HG03025 (cell line): ENCODE results near the gene TLE4.

Experiments
- ATAC-seq: cut with Tn5 transposase; IDR thresholded peaks from one replicate; pipeline ENCODE4 v1.9.1; 2021; ENCODE audit warnings: mild to moderate bottlenecking, moderate library complexity; ENCODE audit not compliant: unreplicated experiment, low FRiP score

Gene TLE4

GRCh38 chr9:79684711-79685575, 113.2 kb downstream of the TLE4 start:
- no peak for ATAC-seq

DNA sequence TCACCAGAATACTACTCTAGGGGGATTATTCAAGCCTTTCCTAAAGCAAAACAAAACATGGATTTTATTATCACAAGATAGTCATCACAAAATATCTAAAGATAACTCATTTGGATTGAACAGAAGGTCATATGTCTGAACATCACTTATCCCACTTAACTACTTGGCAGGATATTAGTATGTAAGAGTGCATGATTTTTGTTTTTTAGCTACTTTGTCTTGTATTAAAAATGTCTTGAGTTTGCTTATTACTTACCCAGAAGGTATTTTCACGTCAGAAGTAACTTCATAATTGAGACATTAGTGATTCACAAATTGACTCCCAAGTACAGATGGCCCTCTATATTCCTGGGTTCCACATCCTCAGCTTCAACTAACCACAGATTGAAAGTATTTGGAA, 113.8 kb downstream of the TLE4 start:
- ATAC-seq = no peak

- no peak for ATAC-seq
Measured at GRCh38 chr9:79686381-79687130, 114.8 kb downstream of the TLE4 start.

GRCh38 chr9:79687131-79687447, 115.3 kb downstream of the TLE4 start:
- no peak for ATAC-seq

- no peak for ATAC-seq
Measured at GRCh38 chr9:79688363-79688762, 116.6 kb downstream of the TLE4 start.

DNA sequence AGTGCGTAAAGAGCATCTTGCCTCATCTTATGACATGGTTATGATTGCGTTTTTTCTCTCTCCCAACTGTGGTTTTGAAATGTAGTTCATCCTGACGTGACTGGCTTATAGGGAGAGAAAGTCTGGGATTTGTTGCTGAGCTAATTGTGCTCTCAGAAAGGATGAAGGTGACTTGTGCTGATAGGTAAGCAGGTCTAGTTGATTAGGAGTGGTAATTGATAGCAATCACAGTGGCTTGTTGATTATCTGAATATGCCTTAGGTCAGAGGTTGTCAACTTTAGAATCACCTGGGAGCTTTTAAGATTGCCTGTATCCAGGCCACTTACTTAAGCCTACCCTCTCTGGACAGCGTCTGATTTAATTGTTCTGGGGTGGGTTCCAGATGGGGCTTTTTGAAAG, 117.8 kb downstream of the TLE4 start:
- ATAC-seq = no peak

DNA sequence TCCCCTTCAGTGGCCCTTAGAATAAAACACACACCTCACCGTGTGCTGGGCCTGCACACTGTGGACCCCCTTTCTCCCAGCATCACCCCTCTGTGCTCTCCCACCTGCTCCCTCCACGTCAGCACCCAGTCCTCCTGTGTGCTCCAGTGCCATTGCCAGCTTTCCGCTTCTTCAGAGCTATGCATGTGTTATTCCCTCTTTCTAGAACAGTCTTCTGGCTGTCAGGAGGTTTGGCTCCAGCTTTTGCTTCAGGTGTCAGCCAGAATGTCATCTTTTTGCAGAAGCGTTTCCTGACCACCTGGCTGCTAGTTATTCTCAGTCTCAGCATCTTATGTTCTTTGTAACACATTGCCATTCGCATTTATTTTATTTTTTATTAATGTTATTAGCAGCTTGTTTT, 119.7 kb downstream of the TLE4 start:
- ATAC-seq = no peak

DNA sequence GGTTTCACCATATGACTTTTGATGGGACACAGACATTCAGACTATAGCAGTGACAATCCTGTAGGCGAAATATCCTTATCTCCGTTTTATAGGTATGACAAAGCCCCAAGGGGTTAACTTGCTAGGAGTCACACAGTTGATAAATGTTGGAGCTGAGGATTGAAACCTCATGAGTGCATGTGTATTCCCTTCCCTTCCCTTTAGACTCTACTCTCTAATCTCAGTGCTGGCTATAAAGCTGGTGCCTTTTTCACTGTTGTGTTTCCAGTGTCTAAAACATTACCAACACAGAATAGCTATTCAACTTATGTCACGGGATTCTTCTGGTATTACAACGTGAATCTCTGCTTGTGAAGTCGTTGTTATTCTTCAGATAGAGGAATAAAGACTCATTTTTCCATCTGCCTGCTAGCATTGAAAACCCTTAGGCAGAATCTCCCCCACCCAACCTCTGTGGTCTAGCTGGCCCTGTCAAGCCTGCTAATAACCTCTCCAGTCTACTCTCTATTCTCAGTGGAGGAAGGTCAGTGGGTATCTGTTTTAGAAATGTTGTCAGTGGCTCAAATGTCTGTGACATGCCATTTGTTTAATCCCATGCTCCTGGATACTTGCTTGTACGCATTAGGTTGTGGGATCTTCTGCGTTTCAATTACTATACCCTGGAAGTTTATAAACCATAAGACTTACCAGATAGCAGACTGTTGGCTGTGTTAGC, 121.2 kb downstream of the TLE4 start:
- ATAC-seq = no peak

GRCh38 chr9:79693750-79694149, 122.0 kb downstream of the TLE4 start:
- no peak for ATAC-seq

DNA sequence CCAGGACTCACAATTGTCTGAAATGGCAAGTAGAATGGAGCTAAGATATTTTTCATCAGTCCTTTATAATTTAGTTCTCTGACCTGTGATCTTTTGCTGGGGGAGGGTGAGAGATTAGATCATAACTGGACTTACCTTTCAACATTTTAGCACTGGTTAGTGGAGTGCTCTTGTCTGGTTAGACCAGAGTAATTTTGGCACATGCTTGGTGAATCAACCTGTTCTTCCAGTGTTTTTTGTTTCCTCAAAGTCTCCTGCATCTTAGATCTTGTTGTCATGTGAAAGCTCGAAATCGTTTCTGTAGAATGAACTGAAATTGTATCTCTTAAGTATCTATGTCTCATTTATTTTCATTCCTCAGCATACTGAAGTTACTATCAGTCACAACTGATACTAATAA, 122.4 kb downstream of the TLE4 start:
- no peak for ATAC-seq

GRCh38 chr9:79694676-79695400, 123.1 kb downstream of the TLE4 start:
- no peak for ATAC-seq

DNA sequence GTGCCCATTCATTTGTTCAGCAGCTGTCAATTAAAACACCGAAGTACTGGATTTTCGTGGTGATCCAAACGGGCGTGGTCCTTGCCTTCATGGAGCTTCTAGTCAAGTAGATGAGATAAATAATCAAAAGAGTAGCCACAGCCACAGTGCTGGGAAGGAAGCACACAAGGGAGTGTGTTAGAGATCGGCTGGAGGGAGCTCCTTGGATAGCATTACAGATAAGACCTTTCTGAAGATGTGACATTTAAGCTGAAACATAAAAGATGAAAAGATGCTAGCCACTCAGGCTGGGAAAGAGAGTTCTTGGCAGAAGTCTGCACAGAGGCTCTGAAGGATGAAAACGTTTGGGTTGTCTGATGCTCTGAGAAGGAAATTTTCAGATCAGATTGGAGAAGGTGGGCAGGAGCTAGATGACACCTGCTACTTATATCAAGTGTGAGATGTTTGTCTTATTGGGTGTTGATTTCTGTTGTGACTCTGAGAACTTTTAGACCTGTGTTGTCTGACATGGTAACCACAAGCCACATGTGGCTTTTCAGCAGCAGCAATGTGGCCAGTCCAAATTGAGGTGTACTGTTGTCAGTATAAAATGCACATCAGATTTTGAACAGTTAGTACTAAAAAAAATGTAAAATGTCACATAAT, 123.9 kb downstream of the TLE4 start:
- no peak for ATAC-seq

DNA sequence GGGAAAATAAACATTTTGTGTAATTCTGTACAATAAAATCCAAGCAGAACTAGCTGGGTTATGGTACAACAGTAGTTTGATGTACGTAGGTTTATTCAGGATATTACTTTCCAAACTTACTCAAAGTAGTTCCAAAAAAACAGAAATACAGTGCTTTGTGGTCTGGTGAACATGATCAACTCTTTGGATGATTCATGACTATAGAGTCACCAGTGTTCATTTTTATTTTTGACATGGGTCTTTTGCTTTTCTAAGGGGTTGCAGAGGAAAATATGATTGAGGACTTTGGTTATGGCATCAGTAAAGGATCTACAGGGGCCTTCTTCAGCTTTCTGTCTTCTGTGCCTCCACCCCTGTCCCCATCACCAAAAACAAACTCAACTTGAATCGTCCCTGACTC, 127.2 kb downstream of the TLE4 start:
- no peak for ATAC-seq

DNA sequence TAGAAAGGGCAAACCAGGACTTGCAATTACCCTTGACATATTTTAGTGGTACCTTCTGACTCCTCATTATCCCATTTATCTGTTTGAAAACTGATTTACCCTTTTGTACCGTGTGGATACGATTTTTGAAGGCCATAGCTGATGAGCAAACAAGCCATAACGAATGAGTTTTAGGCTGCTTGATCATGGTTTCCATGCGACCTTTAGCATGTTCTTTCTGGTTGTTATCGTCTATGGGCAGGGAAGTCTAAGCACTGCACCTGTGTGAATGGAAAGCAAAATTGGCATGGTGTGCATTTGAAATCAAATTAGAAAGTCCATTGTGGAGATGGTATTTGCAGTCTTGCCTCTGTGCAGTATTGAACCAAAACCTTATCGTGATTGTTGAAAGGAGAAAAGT, 127.7 kb downstream of the TLE4 start:
- no peak for ATAC-seq

DNA sequence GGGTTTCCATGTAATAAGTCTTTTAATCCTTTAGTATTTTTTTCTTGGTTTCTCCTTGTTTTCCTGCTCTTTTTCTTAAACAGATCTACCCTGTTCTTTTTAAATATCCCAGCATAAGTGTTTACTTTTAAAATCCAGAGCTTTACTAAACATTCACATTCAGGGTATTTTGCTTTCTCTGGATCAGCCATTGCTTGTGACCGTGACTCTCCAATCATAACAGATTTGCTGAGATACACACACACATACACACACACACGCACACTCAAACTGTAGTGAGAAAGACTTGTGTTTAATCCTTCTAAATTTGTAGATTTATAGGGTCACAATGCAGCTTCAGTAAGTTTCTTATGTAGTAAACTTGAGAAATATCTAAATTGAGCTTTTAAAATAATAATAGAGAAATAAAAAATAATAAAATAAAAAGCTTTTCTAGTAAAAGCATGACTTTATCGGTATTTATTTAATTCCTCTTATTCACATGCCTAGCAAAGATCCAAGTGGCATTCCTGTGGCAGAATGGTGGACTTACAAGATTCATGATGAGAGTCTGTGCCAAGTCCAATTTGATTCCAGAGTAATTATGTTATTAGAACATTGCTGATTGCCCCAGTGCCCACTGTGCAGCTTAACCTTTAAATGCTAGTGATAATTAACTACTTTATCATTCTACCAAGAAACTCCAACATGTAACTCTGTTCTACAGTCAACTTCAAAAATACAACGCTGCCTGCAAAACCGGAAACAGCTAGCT, 129.0 kb downstream of the TLE4 start:
- ATAC-seq = no peak

DNA sequence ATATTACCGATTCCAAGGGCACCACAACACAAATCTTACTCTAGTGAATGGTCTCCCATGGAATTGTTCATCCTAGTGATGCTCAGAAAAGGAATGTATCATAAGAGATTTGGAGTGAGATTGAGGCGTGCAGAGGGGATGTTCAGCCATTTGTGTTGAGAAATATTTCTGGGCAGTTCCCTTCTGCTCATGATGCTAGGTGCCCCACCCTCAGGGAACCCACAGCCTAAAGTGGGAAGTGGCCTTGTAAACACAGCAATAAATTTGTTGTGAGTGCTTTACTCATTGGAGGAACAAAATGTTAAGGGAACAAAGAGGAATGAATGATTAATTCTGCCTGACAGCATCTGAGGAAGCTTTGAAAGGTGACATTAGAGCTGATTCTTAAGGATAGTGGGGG, 129.9 kb downstream of the TLE4 start:
- ATAC-seq = no peak

DNA sequence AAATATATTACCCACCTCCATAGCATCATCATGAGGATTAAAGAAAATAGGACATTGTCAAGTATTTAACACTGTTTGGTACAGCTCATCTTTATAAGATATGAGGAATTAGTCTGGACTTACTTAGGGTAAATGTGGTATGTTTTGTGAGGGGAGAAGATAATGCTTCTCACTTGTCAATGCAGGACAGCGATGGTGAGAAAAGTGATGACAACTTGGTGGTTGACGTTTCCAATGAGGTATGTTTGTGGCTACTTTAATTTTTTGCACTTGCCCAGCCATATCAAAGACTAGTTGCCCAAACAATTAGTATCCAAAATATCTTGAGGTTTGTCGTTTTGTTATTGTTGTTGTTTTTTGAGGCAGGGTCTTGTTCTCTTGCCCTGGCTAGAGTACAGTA, 133.9 kb downstream of the TLE4 start:
- no peak for ATAC-seq

GRCh38 chr9:79706512-79706911, 134.7 kb downstream of the TLE4 start:
- no peak for ATAC-seq

DNA sequence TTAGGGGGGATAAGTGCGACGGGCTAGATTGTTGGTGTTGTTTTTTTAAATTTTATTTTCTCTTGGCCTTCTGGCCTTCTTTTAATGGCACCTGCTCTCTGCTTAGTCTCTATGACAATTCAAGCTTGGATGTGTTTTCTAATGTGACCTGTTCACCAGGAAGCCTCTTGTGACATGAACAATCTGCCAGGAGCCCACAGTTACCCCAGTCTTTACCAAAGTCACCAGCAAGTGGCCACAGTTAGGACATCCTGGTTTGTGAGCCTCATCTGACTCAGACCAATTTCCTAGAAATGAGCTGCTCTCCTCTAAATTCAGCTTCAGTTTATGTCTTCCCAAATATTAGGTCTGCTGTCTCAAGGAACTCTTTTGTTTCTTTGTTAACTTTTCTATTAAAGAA, 135.8 kb downstream of the TLE4 start:
- no peak for ATAC-seq

DNA sequence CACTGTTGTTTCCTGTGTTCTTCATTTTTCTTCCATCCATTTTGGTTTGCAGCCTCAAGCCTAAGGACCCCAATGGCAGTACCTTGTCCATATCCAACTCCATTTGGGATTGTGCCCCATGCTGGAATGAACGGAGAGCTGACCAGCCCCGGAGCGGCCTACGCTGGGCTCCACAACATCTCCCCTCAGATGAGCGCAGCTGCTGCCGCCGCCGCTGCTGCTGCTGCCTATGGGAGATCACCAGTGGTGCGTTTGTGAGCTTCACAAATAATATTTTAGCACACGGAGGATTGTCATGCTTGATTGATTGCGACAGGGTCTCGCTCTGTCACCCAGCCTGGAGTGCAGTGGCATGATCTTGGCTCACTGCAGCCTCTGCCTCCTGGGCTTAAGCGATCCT, 136.8 kb downstream of the TLE4 start:
- ATAC-seq = no peak
